HG02642 (cell line): Measurements from ENCODE around the gene NLRP9.
"Not testable (repeated sequence)": the region's sequence is repeated elsewhere in the genome, so short reads cannot be mapped to it uniquely, and the experiment has no call there.

Experiments
- ATAC-seq: cut with Tn5 transposase; IDR thresholded peaks from one replicate; pipeline ENCODE4 v1.9.1; 2021; ENCODE audit warnings: mild to moderate bottlenecking; ENCODE audit not compliant: unreplicated experiment, poor library complexity

NLRP9 gene

GRCh38 chr19:55738302-55738701 is at the start of gene NLRP9:
NLRP9 (minus strand) TSS chr19:55738402; CDS start chr19:55738374, 28 bp downstream.
- ATAC-seq, result no peak

GRCh38 chr19:55781112-55781511 is 42.9 kb upstream of the NLRP9 start:
- no peak for ATAC-seq

GRCh38 chr19:55778331-55778730 is 40.1 kb upstream of the NLRP9 start:
- ATAC-seq, result no peak

GRCh38 chr19:55777528-55777927 is 39.3 kb upstream of the NLRP9 start:
- ATAC-seq, result no peak

- ATAC-seq, result not testable (repeated sequence)
Measured at GRCh38 chr19:55769632-55770031, 31.4 kb upstream of the NLRP9 start.

- not testable (repeated sequence) for ATAC-seq
Measured at GRCh38 chr19:55768818-55769217, 30.6 kb upstream of the NLRP9 start, which contains the start of gene RFPL4AL1. RFPL4AL1 (plus strand) TSS chr19:55769118; CDS start chr19:55771805, 2,687 bp downstream.

GRCh38 chr19:55766466-55766865 is 28.3 kb upstream of the NLRP9 start:
- no peak for ATAC-seq

GRCh38 chr19:55758797-55759196 is 20.6 kb upstream of the NLRP9 start, which contains the start of gene RFPL4A:
RFPL4A (plus strand) TSS chr19:55759097; CDS start chr19:55761801, 2,704 bp downstream.
- not testable (repeated sequence) for ATAC-seq

GRCh38 chr19:55756808-55757207 is 18.6 kb upstream of the NLRP9 start:
- ATAC-seq, result not testable (repeated sequence)

- no peak for ATAC-seq
Measured at GRCh38 chr19:55753401-55753800, 15.2 kb upstream of the NLRP9 start.

GRCh38 chr19:55750715-55751114 is 12.5 kb upstream of the NLRP9 start:
- no peak for ATAC-seq

GRCh38 chr19:55730378-55730777 is 7.8 kb downstream of the NLRP9 start:
- ATAC-seq, result not testable (repeated sequence)

- ATAC-seq, result no peak
Measured at GRCh38 chr19:55723491-55723890, 14.7 kb downstream of the NLRP9 start.

- ATAC-seq, result no peak
Measured at GRCh38 chr19:55720801-55721200, 17.4 kb downstream of the NLRP9 start.

GRCh38 chr19:55720214-55720746 is 17.9 kb downstream of the NLRP9 start:
- ATAC-seq, result no peak

GRCh38 chr19:55717879-55718711 is 20.1 kb downstream of the NLRP9 start:
- not testable (repeated sequence) for ATAC-seq

GRCh38 chr19:55717251-55717650 is 21.0 kb downstream of the NLRP9 start:
- ATAC-seq, result no peak

- ATAC-seq, result no peak
Measured at GRCh38 chr19:55716531-55716930, 21.7 kb downstream of the NLRP9 start.

- ATAC-seq, result no peak
Measured at GRCh38 chr19:55712804-55713631, 25.2 kb downstream of the NLRP9 start.

GRCh38 chr19:55711719-55712118 is 26.5 kb downstream of the NLRP9 start:
- no peak for ATAC-seq

- no peak for ATAC-seq
Measured at GRCh38 chr19:55705972-55706371, 32.2 kb downstream of the NLRP9 start.
